ENCODE measurements around the gene FOSL1.

DNA sequence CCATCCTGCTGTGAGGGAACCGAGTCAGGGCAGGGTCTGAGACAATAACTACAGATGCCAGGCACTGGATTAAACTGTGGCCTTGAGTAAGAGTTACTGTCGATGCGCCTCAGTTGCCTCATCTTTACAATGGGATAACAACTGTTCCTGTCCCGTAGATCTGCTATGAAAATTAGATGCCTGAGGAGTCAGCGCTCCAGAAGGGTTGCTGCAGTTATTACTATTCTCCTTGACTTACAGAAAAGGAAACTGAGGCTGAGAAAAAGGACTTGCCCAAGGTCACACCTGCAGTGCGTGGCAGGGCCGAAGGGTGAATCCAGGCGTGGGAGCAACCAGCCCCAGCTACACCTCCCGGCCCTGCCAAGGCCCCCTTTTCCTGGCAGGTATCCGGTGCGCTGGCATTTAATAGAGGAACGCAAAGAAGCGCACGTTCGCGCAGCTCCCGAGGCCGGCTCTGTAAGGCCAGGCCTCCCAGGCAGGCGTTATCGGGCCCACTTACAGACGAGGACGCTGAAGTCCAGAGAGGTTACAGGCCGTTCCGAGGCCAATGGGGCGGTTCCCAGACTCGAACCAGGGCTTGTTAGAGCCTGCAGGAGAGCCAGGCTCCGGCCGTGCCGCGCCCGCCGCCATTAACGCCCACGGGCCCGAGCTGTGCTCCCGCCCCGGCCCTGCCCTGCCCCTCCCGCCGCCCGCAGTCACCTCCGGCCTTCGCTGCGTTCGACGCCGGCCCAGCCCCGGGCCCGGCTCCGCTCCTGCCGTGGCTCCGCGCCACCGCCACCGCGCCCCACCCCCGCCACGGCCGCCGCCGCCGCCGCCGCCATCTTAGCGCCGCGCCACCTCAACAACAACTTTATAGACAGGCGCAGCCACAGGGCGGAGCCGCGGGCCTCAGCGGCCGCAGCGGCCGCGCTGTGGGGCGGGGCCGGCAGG is 18.3 kb upstream of the FOSL1 start, which contains the start of gene C11orf68:
- TF ChIP-seq SUZ12 (IDR thresholded peaks at IDR 0.05), result no peak
- TF ChIP-seq BHLHE40 (IDR thresholded peaks at IDR 0.05; ENCODE audit: borderline replicate concordance), result no peak
- TF ChIP-seq SP1 (IDR thresholded peaks at IDR 0.05), result no peak
- TF ChIP-seq FOXA1 (IDR thresholded peaks at IDR 0.05), result no peak
- no peak for TF ChIP-seq TARDBP (IDR thresholded peaks at IDR 0.05)
- no peak for TF ChIP-seq ELF4 (IDR thresholded peaks at IDR 0.05)
- TF ChIP-seq FOXM1 (IDR thresholded peaks at IDR 0.05; ENCODE audit: borderline replicate concordance), result no peak
- no peak for TF ChIP-seq ZNF384 (IDR thresholded peaks at IDR 0.05)
- no peak for TF ChIP-seq CTBP1 (IDR thresholded peaks at IDR 0.05; ENCODE audit: borderline replicate concordance)
- TF ChIP-seq, protein P1, sequence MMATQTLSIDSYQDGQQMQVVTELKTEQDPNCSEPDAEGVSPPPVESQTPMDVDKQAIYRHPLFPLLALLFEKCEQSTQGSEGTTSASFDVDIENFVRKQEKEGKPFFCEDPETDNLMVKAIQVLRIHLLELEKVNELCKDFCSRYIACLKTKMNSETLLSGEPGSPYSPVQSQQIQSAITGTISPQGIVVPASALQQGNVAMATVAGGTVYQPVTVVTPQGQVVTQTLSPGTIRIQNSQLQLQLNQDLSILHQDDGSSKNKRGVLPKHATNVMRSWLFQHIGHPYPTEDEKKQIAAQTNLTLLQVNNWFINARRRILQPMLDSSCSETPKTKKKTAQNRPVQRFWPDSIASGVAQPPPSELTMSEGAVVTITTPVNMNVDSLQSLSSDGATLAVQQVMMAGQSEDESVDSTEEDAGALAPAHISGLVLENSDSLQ (IDR thresholded peaks at IDR 0.05), result no peak
- TF ChIP-seq LEF1 (IDR thresholded peaks at IDR 0.05; ENCODE audit: borderline replicate concordance), result no peak
- no peak for TF ChIP-seq NFRKB (IDR thresholded peaks at IDR 0.05)
